ENCODE results near the gene HACD3. TPM values are rescaled to one million over a fixed set of nuclear protein-coding genes. Genes with fewer than 3 reads are reported as not detected.

HACD3 gene
- total RNA-seq, 1 donor from 2014 or later = 271 TPM

GRCh38 chr15:65533057-65533756 is 2.9 kb downstream of the HACD3 start:
- Mint-ChIP-seq H3K36me3 (peaks cover 27% of the 10 kb centered on the region), H3K27ac (peak overlapping the region; percentile 43), H3K9me3 (peaks cover 3% of the 10 kb centered on the region), H3K4me3 (peak overlapping the region; percentile 22), H3K4me1 (peaks cover 34% of the 10 kb centered on the region), H3K27me3 (ENCODE audit: insufficient read depth, low read depth) (peaks cover 5% of the 10 kb centered on the region)
- Histone ChIP-seq H2AFZ (replicated peaks) (no peak overlapping the region), H3K9ac (no peak overlapping the region), H4K20me1 (ENCODE audit: low read depth) (peaks cover 67% of the 10 kb centered on the region), H3F3A (ENCODE audit: low read depth) (peaks cover 19% of the 10 kb centered on the region), H3K9me3 (ENCODE audit: low read depth) (no peaks in the 10 kb centered on the region), H3K27me3 (no peaks in the 10 kb centered on the region), H3K4me2 (peak overlapping the region; percentile 80), H3K79me2 (ENCODE audit: low read depth) (peaks cover 84% of the 10 kb centered on the region), H3K27ac (no peak overlapping the region), H3K36me3 (no peaks in the 10 kb centered on the region), H3K4me1 (peaks cover 37% of the 10 kb centered on the region), H3K4me3 (peak overlapping the region; percentile 19)
- DNase-seq (ENCODE audit: low spot score) = peak; percentile 23
- TF ChIP-seq EZH2phosphoT487 (IDR thresholded peaks at IDR 0.05) = no peak
- TF ChIP-seq EZH2 (IDR thresholded peaks at IDR 0.05) = no peak
- TF ChIP-seq CTCF (IDR thresholded peaks at IDR 0.05) = no peak

- Histone ChIP-seq H3K9me3 (ENCODE audit: low read depth) (no peaks in the 10 kb centered on the region), H3K27me3 (no peaks in the 10 kb centered on the region), H3K4me1 (peaks cover 31% of the 10 kb centered on the region), H3F3A (ENCODE audit: low read depth) (peaks cover 7% of the 10 kb centered on the region), H4K20me1 (ENCODE audit: low read depth) (peaks cover 85% of the 10 kb centered on the region), H3K9ac (no peak overlapping the region), H3K79me2 (ENCODE audit: low read depth) (peaks cover 99% of the 10 kb centered on the region), H3K4me2 (no peak overlapping the region), H3K36me3 (no peaks in the 10 kb centered on the region), H3K27ac (no peak overlapping the region), H3K4me3 (no peak overlapping the region), H2AFZ (replicated peaks) (no peak overlapping the region)
- no peak for DNase-seq (ENCODE audit: low spot score)
- Mint-ChIP-seq H3K27me3 (ENCODE audit: insufficient read depth, low read depth) (peaks cover 5% of the 10 kb centered on the region), H3K27ac (no peak overlapping the region), H3K9me3 (peaks cover 4% of the 10 kb centered on the region), H3K4me1 (peaks cover 25% of the 10 kb centered on the region), H3K36me3 (peaks cover 35% of the 10 kb centered on the region), H3K4me3 (no peak overlapping the region)
- no peak for TF ChIP-seq EZH2 (IDR thresholded peaks at IDR 0.05)
- TF ChIP-seq CTCF (IDR thresholded peaks at IDR 0.05) = no peak
- no peak for TF ChIP-seq EZH2phosphoT487 (IDR thresholded peaks at IDR 0.05)
These were observed 4.9 kb downstream of the HACD3 start for GRCh38 chr15:65535192-65535591.

GRCh38 chr15:65540314-65540713 is 10.1 kb downstream of the HACD3 start:
- Histone ChIP-seq H3K27ac (no peak overlapping the region), H3K79me2 (ENCODE audit: low read depth) (peaks cover 99% of the 10 kb centered on the region), H3F3A (ENCODE audit: low read depth) (no peaks in the 10 kb centered on the region), H3K4me2 (no peak overlapping the region), H3K27me3 (no peaks in the 10 kb centered on the region), H3K9ac (no peak overlapping the region), H3K4me3 (no peak overlapping the region), H3K36me3 (no peaks in the 10 kb centered on the region), H2AFZ (replicated peaks) (no peak overlapping the region), H3K4me1 (no peaks in the 10 kb centered on the region), H4K20me1 (ENCODE audit: low read depth) (peaks cover 79% of the 10 kb centered on the region), H3K9me3 (ENCODE audit: low read depth) (no peaks in the 10 kb centered on the region)
- TF ChIP-seq EZH2phosphoT487 (IDR thresholded peaks at IDR 0.05) (no peak), CTCF (IDR thresholded peaks at IDR 0.05) (no peak), EZH2 (IDR thresholded peaks at IDR 0.05) (no peak)
- Mint-ChIP-seq H3K4me3 (no peak overlapping the region), H3K36me3 (peaks cover 42% of the 10 kb centered on the region), H3K4me1 (peaks cover 3% of the 10 kb centered on the region), H3K9me3 (peaks cover 7% of the 10 kb centered on the region), H3K27ac (no peak overlapping the region), H3K27me3 (ENCODE audit: insufficient read depth, low read depth) (peaks cover 2% of the 10 kb centered on the region)
- DNase-seq (ENCODE audit: low spot score) = no peak
